Testis (tissue), 3 donors: ENCODE data around the gene BSG. TPM values are rescaled to one million over a fixed set of nuclear protein-coding genes. Genes with fewer than 3 reads are reported as not detected.
"Not testable (repeated sequence)": the region's sequence is repeated elsewhere in the genome, so short reads cannot be mapped to it uniquely, and the experiment has no call there.

Source experiments
- DNase-seq: peaks from one replicate; pipeline ENCODE4 v3.0.0-alpha.2; 2019
- H3K27ac ChIP-seq, 2 donors: fragments of 200-600 bp; sonication (generic); one replicate each; pipeline ENCODE4 v1.5.1; 2019
- H3K27me3 ChIP-seq: fragments of 200-600 bp; sonication (generic); one replicate; pipeline ENCODE4 v1.5.1; 2019
- H3K36me3 ChIP-seq: fragments of 200-600 bp; sonication (generic); one replicate; pipeline ENCODE4 v1.5.1; 2017; ENCODE audit warnings: low read depth; ENCODE audit errors: missing control alignments
- H3K4me1 ChIP-seq: fragments of 200-600 bp; sonication (generic); one replicate; pipeline ENCODE4 v1.5.1; 2019
- H3K4me3 ChIP-seq, 2 donors: fragments of 200-600 bp; sonication (generic); one replicate each; pipeline ENCODE4 v1.5.1; 2017 to 2019
- H3K9me3 ChIP-seq: fragments of 200-600 bp; sonication (generic); one replicate; pipeline ENCODE4 v1.5.1; 2017
- CTCF ChIP-seq, 3 experiments: fragments of 450-650 bp in 2 of 3; fragments of 200-600 bp in 1 of 3; sonication (generic) in 1 of 3; IDR thresholded peaks; one replicate each; pipeline ENCODE4 v1.5.1; 2016 to 2019; ENCODE audit warnings: antibody characterized with exemption in 3 of 3, mild to moderate bottlenecking in 2 of 3, moderate library complexity in 1 of 3
- POLR2A ChIP-seq: fragments of 450-650 bp; IDR thresholded peaks from one replicate; pipeline ENCODE4 v1.6.1; 2017; ENCODE audit warnings: antibody characterized with exemption, mild to moderate bottlenecking, moderate library complexity
- WGBS, 2 donors: methylation state at CpG; one replicate each; pipeline ENCODE4 v1.1.5; 2018; 5-methylcytosine and 5-hydroxymethylcytosine counted together
- intact Hi-C: fragments of 100-400 bp; cut with DNase I; formaldehyde crosslinking; loops from one replicate; pipeline ENCODE4 v1.15.1; 2023; ENCODE audit warnings: low total_unique reads
- polyA plus RNA-seq: library from polyadenylated mRNA; stranded (reverse); fragments of 350-450 nt; fragmentation: Illumina TruSeq; extraction: RNeasy Lipid Tissue Mini Kit (QIAGEN cat#74804); gene quantifications from one replicate; pipeline ENCODE4 v1.2.3, GENCODE V29; 2014; ENCODE audit warnings: low read depth, low replicate concordance; ENCODE audit not compliant: insufficient read depth
- total RNA-seq, 2 donors: library from RNA; depleted of rRNA; stranded (reverse); fragments of >200 nt; gene quantifications; one replicate each; pipeline ENCODE4 v1.2.3, GENCODE V29; 2016

The BSG gene
- total and polyA plus RNA-seq, 3 donors from 2014 or later, result 870 to 1,458 (median 1,391) TPM

DNA sequence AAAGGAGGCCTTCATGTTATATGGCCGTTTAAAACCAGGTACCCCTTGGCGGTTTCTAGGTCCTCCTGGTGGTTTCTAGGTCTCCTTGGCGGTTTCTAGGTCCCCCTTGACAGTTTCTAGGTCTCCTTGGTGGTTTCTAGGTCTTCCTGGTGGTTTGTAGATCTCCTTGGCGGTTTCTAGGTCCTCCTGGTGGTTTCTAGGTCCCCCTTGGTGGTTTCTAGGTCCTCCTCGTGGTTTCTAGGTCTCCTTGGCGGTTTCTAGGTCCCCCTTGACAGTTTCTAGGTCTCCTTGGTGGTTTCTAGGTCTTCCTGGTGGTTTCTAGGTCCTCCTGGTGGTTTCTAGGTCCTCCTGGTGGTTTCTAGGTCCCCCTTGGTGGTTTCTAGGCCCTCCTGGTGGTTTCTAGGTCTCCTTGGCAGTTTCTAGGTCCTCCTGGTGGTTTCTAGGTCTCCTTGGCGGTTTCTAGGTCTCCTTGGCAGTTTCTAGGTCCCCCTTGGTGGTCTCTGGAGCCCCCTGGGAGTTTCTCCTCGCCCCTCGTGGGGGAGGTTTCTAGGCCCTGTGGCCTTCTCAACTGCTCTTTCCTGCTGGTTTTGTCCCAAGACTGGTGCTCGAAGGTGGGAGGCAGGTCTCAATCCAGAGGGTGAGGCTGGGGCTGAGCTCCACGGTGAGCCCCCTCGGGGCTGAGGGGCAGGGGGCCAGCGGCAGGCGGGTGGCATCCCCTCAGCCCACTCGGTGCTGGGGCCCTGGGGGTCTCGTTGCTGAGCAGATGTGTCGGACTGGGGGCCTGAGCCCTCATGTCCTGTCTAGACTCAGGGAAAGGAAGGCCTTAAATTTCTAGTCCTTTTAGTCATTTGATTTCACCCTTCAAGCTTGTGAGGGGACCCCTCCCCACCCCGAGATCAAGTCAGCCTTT is 25.3 kb downstream of the BSG start:
- intact Hi-C loops, result no loop called here
- TF ChIP-seq POLR2A, result no peak
- TF ChIP-seq CTCF (IDR thresholded peaks at IDR 0.05), result no peak

GRCh38 chr19:601310-601709 is 28.9 kb downstream of the BSG start:
- Histone ChIP-seq H3K4me1 (no peaks in the 10 kb centered on the region), H3K9me3 (no peaks in the 10 kb centered on the region), H3K4me3 (no peak overlapping the region), H3K27ac (no peak overlapping the region), H3K27me3 (no peaks in the 10 kb centered on the region), H3K36me3 (no peaks in the 10 kb centered on the region)
- TF ChIP-seq CTCF (IDR thresholded peaks at IDR 0.05) (no peak), POLR2A (no peak)
- WGBS, 2 donors, result 91 to 93% methylated on average over 28 of the region's 28 CpGs
- intact Hi-C loops, result no loop called here
- DNase-seq, result no peak

More for the DNA sequence above, 25.3 kb downstream of the BSG start:
- no peaks in the 10 kb centered on the region for H3K27me3 ChIP-seq
- no peak for DNase-seq
- 76 to 81% methylated on average over 14 to 18 of the region's 18 CpGs for WGBS, 2 donors
- H3K4me1 ChIP-seq, result no peaks in the 10 kb centered on the region
- no peaks in the 10 kb centered on the region for H3K36me3 ChIP-seq
- H3K27ac ChIP-seq, result no peak overlapping the region
- no peak overlapping the region for H3K4me3 ChIP-seq
- H3K9me3 ChIP-seq, result no peaks in the 10 kb centered on the region

DNA sequence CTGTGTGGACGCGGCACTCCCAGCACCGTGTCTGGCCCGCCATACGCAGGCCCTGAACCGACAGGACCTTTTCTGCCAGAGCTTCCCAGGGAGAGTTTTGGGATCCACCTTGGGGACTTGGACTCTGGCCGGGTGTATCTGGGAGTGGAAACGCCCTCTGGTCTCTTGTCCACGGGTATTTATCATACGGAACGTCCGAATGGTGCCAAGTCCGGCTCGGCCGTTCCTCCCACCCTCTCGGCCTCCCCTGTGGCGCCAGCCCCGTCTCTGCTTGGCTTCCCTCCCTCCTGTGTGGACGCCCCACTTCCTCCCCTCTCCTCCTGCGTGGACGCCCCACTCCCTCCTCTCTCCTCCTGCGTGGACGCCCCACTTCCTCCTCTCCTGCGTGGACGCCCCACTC is 29.4 kb downstream of the BSG start:
- Histone ChIP-seq H3K36me3 (no peaks in the 10 kb centered on the region), H3K27me3 (no peaks in the 10 kb centered on the region), H3K4me3 (no peak overlapping the region), H3K27ac (no peak overlapping the region), H3K9me3 (no peaks in the 10 kb centered on the region), H3K4me1 (no peaks in the 10 kb centered on the region)
- WGBS, 2 donors, result 83 to 89% methylated on average over 23 to 25 of the region's 25 CpGs
- no peak for TF ChIP-seq POLR2A
- TF ChIP-seq CTCF (IDR thresholded peaks at IDR 0.05), result no peak
- intact Hi-C loops, result no loop called here
- no peak for DNase-seq

DNA sequence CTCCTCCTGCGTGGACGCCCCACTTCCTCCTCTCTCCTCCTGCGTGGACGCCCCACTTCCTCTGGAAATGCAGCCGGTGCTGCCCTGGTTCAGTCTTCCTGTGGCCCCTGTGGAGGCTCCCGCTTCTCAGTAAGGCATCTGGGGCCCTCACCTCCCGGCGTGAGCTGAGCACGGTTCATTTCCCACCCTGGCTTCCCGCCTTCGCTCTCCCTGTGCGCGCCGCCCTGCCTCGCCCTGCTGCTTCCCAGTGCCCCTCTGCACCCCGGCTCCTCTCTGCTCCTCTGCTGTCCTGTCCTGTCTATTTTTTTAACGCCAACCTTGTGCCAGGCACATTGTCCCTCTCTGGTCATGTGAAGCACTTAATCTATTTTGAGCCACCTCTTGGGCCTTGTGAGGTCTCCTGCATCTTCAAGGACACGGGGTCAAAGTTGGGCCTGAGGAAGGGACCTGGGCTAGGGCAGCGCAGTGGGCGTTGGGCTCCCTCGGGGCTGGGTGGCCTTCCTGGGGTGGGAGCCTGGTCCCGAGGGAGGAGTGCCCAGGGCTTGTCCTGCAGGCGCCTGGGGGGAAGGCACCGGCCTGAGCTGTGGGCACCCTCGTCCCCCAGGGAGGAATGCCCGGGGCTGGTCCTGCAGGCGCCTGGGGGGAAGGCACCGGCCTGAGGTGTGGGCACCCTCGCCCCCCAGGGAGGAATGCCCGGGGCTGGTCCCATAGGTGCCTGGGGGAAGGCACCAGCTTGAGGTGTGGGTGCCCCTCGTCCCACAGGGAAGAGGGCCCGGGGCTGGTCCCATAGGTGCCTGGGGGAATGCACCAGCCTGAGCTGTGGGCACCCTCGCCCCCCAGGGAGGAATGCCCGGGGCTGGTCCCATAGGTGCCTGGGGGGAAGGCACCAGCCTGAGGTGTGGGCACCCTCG is 30.2 kb downstream of the BSG start:
- DNase-seq, result no peak
- H3K27ac ChIP-seq, result no peak overlapping the region
- TF ChIP-seq CTCF (IDR thresholded peaks at IDR 0.05) (no peak), POLR2A (no peak)
- H3K4me1 ChIP-seq, result no peaks in the 10 kb centered on the region
- H3K4me3 ChIP-seq, result no peak overlapping the region
- WGBS, 2 donors, result 88 to 90% methylated on average over 29 to 35 of the region's 35 CpGs
- intact Hi-C loops, result no loop called here
- no peaks in the 10 kb centered on the region for H3K27me3 ChIP-seq
- H3K9me3 ChIP-seq, result no peaks in the 10 kb centered on the region
- no peaks in the 10 kb centered on the region for H3K36me3 ChIP-seq

GRCh38 chr19:603302-603639 is 30.9 kb downstream of the BSG start:
- H3K27ac ChIP-seq, intact Hi-C loops, H3K4me3 ChIP-seq, H3K4me1 ChIP-seq, H3K9me3 ChIP-seq, H3K27me3 ChIP-seq, H3K36me3 ChIP-seq, DNase-seq: not testable (repeated sequence)
- 62 to 82% methylated on average over 7 to 10 of the region's 13 CpGs for whole genome bisulfite sequencing, 2 donors

- WGBS, 2 donors, result 50 to 72% methylated on average over 6 to 19 of the region's 20 CpGs
- intact Hi-C loops, result not testable (repeated sequence)
Observed at GRCh38 chr19:603779-604178, 31.4 kb downstream of the BSG start.

More at GRCh38 chr19:603779-604178, 31.4 kb downstream of the BSG start:
- H3K4me1 ChIP-seq, H3K36me3 ChIP-seq, H3K9me3 ChIP-seq, H3K27me3 ChIP-seq, H3K4me3 ChIP-seq, H3K27ac ChIP-seq: not testable (repeated sequence)
- peak; percentile 46 for DNase-seq
